Stimulated activated CD4-positive, alpha-beta T cell treated with anti-CD3 and anti-CD28 coated beads, TNF-alpha, amount 100 ng/mL, for 48 hours (primary cell): ENCODE data around the gene NPAS3.

Experiments used
- DNase-seq, 3 donors: peaks; one replicate each; pipeline ENCODE4 v3.0.0-alpha.2; 2020; ENCODE audit warnings: low read depth in 3 of 3

The NPAS3 gene

GRCh38 chr14:33554988-33555387 is 616.3 kb downstream of the NPAS3 start:
- no peak for DNase-seq

GRCh38 chr14:33555710-33556350 is 617.2 kb downstream of the NPAS3 start:
- no peak for DNase-seq

DNA sequence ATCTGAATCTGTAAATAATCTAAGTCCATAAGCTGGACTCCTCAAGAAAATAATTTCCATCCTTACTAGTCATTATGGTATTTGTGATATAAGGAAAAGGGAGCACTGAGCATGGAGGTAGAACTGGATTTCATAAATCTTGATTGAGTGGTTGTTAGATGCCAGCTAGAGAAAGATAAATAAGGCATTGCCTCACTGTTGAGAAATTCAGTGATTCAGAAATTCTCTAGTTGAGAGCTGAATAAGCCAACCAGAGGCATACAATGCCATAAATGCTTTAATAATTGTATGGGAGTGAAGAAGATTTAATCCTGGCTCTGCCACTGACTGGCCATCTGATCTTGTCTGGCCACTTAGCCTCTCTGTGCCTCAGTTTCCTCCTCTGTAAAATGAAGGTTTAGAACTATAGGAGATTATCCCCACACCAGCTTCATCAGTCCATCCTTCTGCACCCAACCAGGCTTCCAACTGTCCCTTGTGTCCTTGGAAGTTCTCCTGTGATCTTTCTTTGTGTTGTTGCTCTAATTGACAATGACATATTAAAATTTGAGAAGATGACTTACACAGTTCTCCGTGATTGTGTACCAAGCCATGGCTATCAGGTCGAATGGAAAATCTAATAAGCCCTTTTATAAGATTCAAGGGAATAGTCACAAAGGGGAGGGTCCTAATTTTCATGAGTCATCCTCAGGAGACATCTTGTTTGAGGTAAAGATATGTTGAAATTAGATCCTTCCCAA is 617.9 kb downstream of the NPAS3 start:
- no peak for DNase-seq

DNA sequence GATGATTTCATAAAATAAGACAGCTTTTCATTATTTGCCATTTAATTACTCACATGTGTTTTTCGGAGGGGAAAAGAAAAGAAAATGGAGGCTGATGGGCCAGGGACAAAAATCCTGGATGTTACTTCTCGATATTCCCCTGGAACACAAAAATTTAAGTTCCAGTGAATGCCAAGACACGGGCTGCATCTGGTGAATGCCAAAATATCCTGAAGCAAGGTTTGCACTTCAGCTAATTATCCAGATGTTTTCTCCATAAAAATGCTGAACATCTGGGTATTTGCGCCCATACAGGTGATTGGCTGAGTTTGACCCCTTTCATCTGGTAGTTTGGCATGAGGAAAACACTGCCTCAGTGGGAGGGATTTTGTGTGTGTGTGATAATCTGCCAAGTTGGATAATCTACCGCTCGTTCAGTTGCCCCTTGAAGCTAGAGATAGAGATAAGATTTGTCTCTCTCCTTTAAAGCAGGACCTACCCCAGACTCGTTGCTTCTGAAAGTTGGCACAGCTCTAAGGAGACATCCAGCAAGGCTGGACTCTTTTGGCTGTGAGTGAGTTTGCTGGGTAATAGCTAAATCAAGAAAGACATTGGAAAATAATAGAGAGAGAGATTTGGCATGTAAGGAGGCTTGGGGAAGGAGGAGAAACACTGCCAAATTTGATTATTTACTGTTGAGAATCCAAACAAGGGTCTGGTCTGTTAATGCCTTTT is 622.2 kb downstream of the NPAS3 start:
- DNase-seq, result no peak

DNA sequence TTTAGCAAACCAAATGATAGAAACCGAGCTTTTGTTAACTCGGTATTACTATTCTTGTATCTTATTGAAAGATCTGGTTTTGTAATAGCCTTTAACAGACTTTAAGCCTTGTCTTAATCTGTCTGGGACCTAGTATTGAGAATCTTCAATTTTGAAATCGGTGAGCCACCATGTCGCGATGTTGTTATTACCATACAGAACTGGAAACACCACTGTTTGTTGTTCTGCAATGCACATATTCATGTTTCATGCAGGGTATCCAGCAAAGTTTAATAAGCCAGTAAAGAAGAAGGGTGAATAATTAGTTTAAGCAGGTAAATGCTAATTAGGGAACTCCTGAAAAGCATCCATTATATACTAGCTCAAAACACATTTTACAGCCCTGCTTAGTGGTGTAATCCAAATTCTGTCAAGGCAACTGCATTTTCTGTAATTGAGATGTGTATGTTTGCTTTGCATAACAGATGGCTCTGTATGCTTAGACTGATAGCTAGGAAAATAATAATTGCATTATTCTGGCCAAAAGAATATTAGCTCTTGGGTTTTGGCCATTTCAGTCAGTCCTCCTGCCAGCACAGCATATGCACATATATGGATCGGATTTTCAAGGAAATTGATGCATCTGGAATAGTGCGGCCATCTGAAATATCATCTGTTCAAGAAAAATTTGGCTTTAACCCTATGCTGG is 623.0 kb downstream of the NPAS3 start:
- DNase-seq, result no peak

GRCh38 chr14:33563191-33563900 is 624.7 kb downstream of the NPAS3 start:
- no peak for DNase-seq

DNA sequence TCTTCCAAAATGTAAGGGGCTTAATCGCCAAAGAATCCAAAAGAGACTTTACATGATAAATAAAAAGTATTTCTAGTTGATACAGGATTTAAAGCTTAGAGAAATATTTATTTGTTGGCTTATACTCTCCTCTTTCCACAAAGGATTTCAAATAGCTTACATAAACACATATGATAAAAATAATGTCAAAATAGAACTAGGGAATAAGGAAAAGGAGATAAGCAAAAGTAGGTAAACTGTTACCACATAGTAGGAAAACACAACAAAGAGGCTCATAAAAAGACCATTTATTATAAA is 625.2 kb downstream of the NPAS3 start:
- DNase-seq, result no peak

GRCh38 chr14:33564774-33565630 is 626.3 kb downstream of the NPAS3 start:
- DNase-seq, result no peak

GRCh38 chr14:33566082-33566481 is 627.4 kb downstream of the NPAS3 start:
- no peak for DNase-seq

DNA sequence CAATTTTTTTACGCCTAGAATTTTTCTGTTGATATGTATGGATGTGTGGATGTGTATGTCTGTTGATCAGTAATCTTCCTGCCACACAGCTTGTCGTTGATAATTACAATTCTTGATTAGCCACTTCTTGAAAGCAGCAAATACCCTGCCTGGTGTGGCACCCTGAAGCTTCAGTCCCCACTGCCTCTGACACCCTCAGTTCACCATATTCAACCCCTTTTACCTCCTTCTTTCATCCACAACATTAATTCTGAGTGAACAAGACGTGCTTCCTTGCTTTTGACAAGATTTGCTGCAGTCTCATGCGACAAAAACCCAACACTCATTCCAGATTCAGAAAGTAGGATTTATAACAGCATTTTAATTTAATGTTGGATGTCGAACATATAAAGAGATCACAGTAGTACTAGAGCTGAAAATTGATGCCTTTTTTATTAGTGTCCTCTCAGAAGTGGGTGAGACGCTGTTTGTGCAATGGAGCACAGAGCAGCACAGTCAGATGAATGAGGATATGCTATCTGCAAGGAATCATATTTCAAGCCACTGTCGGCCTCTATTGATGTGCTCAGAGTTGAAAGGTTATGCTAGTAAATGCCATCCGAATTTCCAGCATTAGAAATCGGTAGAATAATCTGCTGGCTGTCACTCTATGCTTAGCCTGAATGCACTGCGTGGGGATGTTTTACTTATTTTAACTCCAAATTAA is 628.5 kb downstream of the NPAS3 start:
- DNase-seq, result no peak

- DNase-seq, result no peak
Observed at GRCh38 chr14:33567731-33568130, 629.1 kb downstream of the NPAS3 start.

DNA sequence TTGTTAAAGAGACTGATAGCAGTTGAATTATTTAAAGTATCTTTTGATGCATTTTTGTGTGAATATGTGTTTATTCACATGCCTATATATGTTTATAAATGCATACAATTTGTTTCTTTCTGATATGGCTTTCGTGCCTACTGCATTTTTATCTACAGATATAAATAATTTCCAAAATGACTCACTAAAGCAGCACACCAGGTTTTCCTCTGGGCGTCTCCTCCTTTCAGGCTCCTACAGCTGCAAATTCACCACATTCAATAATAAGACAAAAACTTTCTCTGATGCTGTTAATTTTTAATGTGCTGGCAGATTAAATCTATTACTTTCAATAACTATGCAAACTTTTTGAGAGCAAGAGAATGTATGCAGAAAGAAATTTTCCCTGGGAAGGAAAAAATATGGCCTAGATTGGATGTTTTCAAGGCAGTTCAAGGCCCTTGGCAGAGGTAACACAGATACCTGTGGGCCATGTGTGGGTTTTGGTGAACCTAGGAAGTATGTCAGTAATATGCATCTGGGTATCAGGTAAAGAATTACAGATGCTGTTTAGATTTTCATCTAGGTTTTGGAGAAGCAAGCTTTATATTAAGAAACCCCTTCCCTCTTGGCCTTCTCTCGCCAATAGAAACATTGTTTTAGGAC is 630.4 kb downstream of the NPAS3 start:
- no peak for DNase-seq

DNA sequence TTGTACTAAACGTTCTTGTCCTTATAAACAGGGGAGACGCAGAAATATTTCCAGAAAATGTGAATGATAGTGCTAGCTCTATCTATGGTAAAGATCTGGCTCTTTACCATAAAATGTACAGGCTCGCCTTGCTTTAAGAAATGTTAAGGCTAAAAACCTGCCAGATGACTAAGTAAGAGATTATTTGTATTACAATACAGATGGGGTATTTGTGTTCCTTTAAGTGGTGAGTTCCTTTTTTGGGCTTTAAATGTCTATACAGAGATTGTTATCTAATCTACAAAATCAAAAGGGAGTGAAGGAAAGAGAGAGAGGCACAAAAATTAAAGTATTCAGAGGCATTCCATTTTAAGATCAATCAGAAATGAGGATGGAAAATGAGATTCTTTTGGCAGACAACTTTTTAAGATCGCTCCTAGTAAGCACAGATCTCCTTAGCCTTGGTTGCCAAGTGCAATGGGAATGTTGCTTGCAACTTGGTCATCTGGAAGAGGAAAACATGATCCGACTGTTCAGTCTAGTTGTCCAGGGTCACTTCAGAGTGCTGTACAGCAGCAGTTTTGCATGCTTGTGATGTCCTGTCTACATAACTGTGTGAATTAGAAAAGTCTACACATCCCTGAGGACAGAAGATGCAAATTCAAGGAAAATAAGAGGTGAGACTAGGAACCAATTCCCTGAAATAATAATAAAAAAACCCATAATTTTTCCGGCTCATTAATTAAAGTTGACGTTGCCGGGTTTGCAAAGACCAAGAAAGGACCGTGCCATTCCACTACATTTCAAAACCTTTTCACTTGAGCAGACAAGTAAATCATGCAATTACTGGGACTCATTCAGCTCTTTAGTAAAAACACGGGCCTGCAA is 631.4 kb downstream of the NPAS3 start:
- no peak for DNase-seq

DNA sequence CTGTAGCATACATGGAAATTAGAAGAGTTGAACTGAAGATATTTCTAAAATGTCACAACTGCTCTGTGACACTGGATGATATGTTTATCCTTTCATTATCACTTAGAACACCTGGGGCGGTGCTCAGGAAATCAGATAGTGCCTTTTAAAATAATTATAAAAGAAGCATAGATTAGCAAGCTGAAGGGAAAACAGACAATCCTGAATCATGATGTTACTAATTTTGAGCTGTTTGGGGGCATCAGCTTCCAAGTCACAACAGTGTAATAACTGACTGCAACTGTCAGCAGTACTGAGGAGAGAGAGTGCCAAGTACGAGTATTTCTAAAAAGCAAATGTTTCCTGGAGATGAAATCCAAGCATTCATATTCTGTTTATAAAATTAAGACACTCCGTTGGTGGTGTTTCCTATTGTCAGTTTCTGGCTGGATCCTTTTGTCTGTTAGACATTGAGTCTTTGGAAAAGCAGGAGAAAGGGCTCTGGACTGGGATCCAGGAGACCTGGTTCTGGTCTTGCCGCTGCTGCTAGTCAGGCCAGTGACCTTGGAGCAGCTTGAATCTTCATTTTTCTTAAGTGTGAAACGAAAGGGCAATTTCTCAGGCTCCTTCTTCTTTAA is 632.1 kb downstream of the NPAS3 start:
- DNase-seq, result no peak

GRCh38 chr14:33573301-33573880 is 634.7 kb downstream of the NPAS3 start:
- no peak for DNase-seq

DNA sequence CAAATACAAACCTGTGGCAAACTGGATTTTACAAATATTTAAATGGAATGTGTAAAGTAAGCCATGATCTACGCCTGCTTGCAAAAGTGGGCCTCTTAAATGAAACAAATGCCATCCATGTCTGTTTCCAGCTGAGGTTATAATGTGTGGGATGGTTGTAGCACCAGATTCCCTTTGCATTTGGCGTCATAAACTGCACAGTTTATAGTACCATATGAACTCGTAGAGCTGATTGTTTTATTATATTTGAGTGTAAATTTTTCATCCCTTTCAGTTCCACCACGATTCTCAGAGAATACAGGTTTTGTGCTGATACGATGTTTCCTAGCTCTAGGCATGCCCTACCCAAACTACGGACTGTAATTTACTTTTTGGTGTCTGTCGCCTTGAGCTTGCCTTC is 637.3 kb downstream of the NPAS3 start:
- no peak for DNase-seq

DNA sequence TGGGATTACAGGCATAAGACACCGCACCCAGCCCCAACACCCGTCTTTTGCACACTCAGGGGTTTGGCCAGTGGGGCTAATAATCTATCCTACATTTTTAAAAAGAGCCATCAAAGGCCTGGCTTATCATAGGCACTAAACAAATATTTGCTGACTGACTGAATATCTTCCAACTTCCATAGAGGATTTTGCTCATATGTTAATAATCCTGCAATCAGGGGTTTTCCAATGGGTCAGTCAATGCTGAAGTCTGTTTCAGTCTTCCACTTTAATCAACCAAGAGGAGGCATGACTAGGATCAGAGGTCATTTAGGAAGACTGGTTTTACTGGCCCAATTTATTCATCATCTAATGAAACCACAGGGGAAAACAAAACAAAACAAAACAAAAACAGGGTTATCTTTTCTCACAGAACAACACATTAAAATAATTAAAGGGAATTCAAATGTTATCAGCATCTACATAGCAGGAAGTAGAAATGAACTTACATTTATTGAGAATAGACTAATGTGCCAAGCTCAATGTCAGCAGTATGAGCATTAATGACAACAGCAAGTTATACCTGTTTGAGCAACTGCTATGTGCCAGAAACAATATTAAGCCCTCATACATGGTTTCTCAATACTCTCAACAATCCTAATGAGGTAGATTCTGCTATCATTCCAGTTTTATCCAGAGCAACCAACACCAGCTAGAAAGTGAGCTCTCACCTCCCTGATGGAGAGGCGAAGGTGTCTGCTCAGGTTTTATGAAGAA is 640.0 kb downstream of the NPAS3 start:
- DNase-seq, result no peak
